NCI-H82 (cell line): ENCODE measurements around the gene SELENOW.
"Not testable (repeated sequence)": the region's sequence is repeated elsewhere in the genome, so short reads cannot be mapped to it uniquely, and the experiment has no call there.

Source experiments
- DNase-seq: peaks from one replicate; lab custom pipeline; 2025; lab: John Stamatoyannopoulos, UW

Gene SELENOW

GRCh38 chr19:47778049-47778953 is at the start of gene SELENOW:
SELENOW (plus strand) TSS chr19:47778703; CDS start chr19:47778786, 83 bp downstream.
- DNase-seq, result peak; percentile 96

DNA sequence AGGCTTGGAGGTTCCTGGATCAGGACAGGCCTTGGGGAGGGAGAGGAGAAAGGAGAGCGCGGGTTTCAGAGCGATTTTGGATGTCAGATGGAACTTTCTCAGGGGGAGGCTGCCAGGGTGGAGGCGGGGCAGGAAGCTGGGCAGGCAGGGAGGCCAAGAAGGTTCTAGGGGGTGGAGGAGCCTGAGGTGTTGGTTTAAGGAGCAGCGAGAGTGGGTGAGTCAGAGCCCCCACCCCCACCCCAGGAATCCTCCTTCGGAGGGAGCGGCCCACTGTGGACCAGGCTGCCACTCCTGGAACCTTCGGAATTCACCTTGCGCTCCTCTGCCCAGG is 49.1 kb upstream of the SELENOW start:
- DNase-seq, result no peak

- DNase-seq, result peak; percentile 87
Measured at GRCh38 chr19:47729799-47730520, 48.5 kb upstream of the SELENOW start.

DNA sequence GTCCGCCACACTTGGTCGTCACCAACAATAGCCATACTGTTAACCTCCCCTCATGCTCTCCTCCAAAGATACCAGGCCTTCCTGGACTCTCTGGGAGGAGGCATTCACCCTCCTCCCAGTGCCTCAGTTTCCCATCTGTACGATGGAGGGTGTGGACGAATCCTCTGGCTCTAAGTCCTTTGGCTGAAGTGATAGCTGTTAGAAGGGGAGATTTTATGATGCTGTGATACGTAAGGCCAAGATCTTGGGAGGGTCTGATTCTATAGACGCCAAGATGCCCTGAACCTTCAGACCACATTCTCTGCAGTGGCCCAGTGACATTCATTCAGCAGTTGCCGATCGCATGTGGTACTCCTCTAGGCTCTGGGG is 48.0 kb upstream of the SELENOW start:
- no peak for DNase-seq

DNA sequence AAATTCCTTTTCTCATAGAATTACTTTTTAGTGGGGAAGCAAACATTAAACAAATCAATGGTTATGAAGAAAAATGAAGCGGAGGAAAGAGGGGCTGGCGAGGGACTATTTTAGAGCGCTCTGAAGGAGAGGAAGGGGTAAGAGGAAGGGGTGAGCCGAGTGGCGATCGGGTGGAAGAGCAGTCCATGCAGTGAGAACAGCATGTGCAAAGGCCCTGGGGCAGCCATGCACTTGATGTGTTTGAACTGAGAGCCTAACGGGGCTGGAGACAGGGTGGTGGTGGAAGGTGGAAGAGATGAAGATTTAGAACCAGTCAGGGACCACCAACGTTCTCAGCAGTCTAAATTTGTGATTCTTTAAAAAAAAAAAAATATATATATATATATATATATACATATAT is 47.6 kb upstream of the SELENOW start:
- no peak for DNase-seq

DNA sequence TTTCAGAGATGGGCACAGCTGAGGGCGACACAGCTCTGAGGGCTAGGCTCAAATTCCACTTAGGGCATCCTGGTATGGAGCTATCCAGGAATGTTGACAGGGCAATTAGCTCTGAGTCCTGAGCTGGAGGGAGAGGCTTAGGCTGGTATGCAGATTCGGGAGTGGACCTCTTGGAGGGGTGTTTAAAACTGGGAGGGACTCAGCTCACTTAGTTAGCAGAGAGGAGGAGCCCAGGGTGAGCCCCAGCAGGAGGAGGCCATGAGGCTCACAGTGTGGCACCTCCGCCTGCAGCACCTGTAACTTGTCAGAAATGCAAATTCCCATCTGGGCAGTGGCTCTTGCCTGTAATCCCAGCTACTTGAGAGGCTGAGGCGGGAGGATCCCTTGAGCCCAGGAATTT is 43.4 kb upstream of the SELENOW start:
- no peak for DNase-seq

DNA sequence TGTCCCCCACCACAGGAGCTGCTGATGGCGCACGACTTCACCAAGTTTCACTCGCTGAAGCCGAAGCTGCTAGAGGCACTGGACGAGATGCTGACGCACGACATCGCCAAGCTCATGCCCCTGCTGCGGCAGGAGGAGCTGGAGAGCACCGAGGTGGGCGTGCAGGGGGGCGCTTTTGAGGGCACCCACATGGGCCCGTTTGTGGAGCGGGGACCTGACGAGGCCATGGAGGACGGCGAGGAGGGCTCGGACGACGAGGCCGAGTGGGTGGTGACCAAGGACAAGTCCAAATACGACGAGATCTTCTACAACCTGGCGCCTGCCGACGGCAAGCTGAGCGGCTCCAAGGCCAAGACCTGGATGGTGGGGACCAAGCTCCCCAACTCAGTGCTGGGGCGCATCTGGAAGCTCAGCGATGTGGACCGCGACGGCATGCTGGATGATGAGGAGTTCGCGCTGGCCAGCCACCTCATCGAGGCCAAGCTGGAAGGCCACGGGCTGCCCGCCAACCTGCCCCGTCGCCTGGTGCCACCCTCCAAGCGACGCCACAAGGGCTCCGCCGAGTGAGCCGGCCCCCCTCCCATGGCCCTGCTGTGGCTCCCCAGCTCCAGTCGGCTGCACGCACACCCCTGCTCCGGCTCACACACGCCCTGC is 37.5 kb upstream of the SELENOW start:
- DNase-seq, result no peak

- no peak for DNase-seq
Measured at GRCh38 chr19:47741544-47742140, 36.9 kb upstream of the SELENOW start.

- no peak for DNase-seq
Measured at GRCh38 chr19:47742634-47743033, 35.9 kb upstream of the SELENOW start.

DNA sequence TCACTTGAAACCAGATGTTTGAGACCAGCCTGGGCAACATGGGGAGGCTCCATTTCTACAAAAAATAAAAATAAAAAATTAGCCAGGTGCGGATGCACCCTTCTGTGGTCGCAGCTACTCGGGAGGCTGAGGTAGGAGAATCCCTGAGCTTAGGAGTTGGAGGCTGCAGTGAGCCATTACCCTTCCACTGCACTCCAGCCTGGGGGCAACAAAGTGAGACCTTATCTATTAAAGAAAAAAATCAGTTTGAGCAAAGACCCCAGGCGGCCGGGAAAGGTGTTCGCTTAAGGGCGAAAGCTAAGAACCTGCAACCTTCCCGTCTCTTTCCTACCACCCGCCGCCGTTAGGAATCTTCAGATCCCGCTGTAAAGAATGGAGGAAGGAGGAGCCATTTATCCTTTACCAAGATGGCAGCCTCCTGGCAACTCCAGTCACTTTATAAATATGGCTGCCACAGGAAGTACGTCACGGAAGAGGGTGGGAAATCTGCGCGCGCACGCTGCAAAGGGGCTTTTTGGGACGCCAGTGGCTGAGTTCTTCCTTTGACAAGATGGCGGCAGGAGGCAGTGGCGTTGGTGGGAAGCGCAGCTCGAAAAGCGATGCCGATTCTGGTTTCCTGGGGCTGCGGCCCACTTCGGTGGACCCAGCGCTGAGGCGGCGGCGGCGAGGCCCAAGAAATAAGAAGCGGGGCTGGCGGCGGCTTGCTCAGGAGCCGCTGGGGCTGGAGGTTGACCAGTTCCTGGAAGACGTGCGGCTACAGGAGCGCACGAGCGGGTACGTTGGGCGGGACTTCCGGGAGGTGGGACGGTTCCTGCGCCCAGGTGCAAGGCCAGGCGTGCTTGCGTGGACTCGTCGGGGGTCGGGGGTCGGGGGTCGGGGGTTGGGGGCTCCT is 33.2 kb upstream of the SELENOW start, which contains the start of gene NOP53:
Gene NOP53 (plus strand): TSS at position 537 of the 892 bp plus-strand sequence. CDS start 14 bp downstream, at position 551.
- DNase-seq, result peak; percentile 99

GRCh38 chr19:47746129-47746528 is 32.4 kb upstream of the SELENOW start:
- DNase-seq, result not testable (repeated sequence)

DNA sequence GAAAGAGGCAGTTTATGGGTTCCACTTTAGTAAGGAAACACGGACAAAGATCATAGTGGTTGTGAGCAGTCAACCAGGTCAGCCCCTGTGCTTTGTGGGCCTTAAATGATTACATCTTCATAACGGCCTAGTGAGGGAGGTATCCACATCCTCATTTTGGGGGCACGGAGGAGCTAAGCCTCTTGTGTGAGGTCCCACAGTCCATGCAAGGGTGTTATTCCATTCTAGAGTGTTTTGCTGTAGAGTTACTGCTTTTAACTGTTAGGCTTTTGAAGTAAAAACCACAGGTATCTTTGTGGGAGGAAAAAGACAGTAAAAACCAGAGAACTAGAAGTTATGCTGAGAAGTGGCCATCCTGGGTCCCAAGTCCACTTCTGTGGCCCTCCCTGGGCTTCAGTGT is 29.2 kb upstream of the SELENOW start:
- DNase-seq, result no peak

- no peak for DNase-seq
Measured at GRCh38 chr19:47750752-47751151, 27.8 kb upstream of the SELENOW start.

- DNase-seq, result no peak
Measured at GRCh38 chr19:47752440-47753211, 25.9 kb upstream of the SELENOW start.

DNA sequence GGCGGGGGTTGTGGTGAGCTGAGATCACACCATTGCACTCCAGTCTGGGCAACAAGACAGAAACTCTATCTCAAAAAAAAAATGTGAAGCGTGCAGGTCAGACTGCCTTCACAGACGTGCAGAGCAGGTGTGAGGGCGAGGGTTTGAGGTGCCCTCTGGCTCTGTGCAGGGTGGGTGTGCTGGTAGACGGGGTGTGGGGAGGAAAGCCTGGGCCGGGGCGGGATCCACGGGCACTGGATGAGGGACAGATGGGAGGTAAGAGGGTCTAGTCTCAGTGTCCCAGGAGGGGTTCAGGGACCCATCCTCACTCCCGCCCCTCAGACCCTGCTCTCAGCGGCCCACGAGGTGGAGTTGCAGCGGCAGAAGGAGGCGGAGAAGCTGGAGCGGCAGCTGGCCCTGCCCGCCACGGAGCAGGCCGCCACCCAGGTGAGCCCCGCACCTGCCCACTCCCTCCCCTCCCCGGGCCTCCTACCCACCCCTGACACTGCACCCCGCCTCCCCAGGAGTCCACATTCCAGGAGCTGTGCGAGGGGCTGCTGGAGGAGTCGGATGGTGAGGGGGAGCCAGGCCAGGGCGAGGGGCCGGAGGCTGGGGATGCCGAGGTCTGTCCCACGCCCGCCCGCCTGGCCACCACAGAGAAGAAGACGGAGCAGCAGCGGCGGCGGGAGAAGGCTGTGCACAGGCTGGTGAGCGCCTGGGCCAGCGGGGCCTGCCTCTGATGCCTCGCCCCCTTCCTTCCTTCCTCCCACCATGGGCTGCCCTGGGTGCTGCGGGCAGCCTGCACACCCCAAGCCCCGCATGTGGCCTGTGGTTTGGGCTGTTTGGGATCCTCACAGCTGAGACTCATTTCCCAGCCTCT is 24.1 kb upstream of the SELENOW start:
- no peak for DNase-seq

DNA sequence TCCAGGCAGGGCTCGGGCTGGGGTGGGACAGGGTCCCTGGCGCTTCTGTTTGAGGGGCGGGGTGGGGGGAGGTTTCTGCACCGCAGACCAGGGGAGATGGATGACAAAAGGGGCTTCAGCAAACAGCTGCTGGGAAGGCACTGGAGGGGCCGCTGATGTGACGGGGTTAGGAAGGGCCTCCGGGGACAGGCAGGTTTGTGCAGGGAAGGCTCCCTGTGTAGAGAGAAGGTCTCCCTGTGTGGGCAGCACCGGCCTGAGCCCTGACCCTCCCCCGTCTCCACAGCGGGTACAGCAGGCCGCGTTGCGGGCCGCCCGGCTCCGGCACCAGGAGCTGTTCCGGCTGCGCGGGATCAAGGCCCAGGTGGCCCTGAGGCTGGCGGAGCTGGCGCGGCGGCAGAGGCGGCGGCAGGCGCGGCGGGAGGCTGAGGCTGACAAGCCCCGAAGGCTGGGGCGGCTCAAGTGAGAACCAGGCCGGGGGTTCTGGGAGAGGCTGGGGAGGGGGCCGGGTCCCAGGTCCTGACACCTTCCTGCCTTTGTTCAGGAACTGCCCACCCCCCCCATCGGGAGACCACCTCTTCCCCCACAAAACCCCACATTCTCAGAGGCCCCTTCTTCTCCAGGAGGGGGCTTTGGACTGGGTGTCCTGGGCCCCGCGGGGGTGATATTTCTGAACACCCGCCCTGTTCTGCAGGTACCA is 23.3 kb upstream of the SELENOW start:
- no peak for DNase-seq

DNA sequence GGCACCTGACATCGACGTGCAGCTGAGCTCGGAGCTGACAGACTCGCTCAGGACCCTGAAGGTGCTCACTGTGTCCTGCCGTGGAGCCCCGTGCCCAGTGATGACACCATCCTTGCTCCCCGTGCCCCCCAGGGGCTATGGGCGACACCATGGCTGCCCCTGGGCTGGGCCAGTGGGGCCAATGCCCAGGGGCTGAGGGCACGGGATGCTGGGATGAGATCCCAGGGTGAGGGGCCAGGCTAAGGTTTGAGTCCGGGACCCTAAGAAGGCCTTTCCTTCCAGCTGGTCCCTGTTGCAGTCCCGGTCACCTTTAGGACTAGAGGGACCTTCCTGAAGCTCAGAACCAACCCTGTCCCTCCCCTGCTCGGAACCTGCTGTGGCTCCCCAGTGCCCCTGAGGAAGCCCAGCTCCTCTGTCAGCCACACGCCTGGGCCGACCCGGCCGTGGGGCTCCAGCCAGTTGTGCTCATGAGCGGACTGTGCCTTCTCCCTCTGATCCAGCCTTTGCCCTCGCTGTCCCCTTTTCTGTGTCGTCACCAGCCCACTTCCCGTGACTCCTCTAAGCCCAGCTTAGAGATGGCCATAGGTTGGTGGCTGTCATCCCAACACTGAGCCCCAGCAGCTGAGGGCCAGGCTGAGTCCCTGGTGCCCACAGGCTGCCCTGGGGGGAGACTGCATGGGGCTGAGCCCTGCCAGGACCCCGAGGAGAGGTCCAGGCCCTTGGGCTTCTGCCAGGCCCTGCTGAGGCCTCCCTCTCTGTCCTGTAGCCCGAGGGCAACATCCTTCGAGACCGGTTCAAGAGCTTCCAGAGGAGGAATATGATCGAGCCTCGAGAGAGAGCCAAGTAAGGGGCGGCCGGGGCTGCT is 22.5 kb upstream of the SELENOW start:
- DNase-seq, result no peak

- DNase-seq, result no peak
Measured at GRCh38 chr19:47756627-47756929, 21.9 kb upstream of the SELENOW start.
